ENCODE results near the gene TMPRSS9.

The TMPRSS9 gene

GRCh38 chr19:2424686-2425621 lies 64.9 kb downstream of the TMPRSS9 start:
- no CpG with 5 or more reads among the region's 101 CpGs for WGBS, 2 donors (ENCODE audit: extremely low coverage in 2 of 2, insufficient read length in 2 of 2, insufficient replicate concordance in 1 of 2)
- Histone ChIP-seq H2AFZ (ENCODE audit: low read length) (no peak overlapping the region), H3K4me1 (ENCODE audit: control insufficient read depth in 2 of 2, insufficient read depth in 1 of 2, low read depth in 1 of 2, low read length in 2 of 2) (peaks cover 15% of the 10 kb centered on the region in 2 donors), H3K9me3 (replicated peaks in 1 of 2; ENCODE audit: control insufficient read depth in 2 of 2, insufficient read depth in 1 of 2, low read depth in 1 of 2, low read length in 2 of 2) (peaks cover 0 to 1% of the 10 kb centered on the region in 2 donors), H3K27me3 (ENCODE audit: control insufficient read depth in 3 of 3, insufficient read depth in 3 of 3, low read depth in 1 of 3, low read length in 3 of 3) (no peaks in the 10 kb centered on the region), H3K23ac (ENCODE audit: low read depth, low read length, poor library complexity) (peak overlapping the region; percentile 73), H3K18ac (ENCODE audit: low read length) (peak overlapping the region; percentile 48), H2BK12ac (ENCODE audit: low read length) (peak overlapping the region; percentile 41), H3K4me3 (ENCODE audit: low read length in 2 of 2) (peak overlapping the region in 1 of 2 donors; percentile 69), H2BK15ac (ENCODE audit: low read length) (no peak overlapping the region), H4K8ac (ENCODE audit: low read depth, low read length) (no peak overlapping the region), H3K4ac (ENCODE audit: low read length) (no peak overlapping the region), H2BK5ac (ENCODE audit: low read length) (peak overlapping the region; percentile 5), H2BK120ac (ENCODE audit: low read depth, low read length) (no peak overlapping the region), H3K4me2 (ENCODE audit: insufficient read depth, low read length, poor library complexity, severe bottlenecking) (peak overlapping the region; percentile 49), H3K14ac (ENCODE audit: low read length) (no peak overlapping the region), H3K9ac (ENCODE audit: low read depth, low read length, poor library complexity) (peak overlapping the region; percentile 90), H3K36me3 (replicated peaks in 1 of 2; ENCODE audit: control insufficient read depth in 2 of 2, insufficient read depth in 2 of 2, low read length in 2 of 2) (peaks cover 9 to 37% of the 10 kb centered on the region in 2 donors), H2AK5ac (ENCODE audit: low read depth, low read length) (no peak overlapping the region), H4K91ac (ENCODE audit: low read depth, low read length, poor library complexity) (no peak overlapping the region), H3K79me1 (ENCODE audit: low read depth, low read length) (peaks cover 19% of the 10 kb centered on the region), H3K27ac (replicated peaks; ENCODE audit: low read length) (no peak overlapping the region)
- peak; percentile 43 for DNase-seq (ENCODE audit: low spot score)

- H3K9ac ChIP-seq (ENCODE audit: low read depth, low read length, poor library complexity): peak overlapping the region; percentile 50
- H4K91ac ChIP-seq (ENCODE audit: low read depth, low read length, poor library complexity): no peak overlapping the region
- peak overlapping the region; percentile 89 for H4K8ac ChIP-seq (ENCODE audit: low read depth, low read length)
- peak overlapping the region; percentile 5 for H2BK5ac ChIP-seq (ENCODE audit: low read length)
- H3K79me1 ChIP-seq (ENCODE audit: low read depth, low read length): peaks cover 19% of the 10 kb centered on the region
- peak overlapping the region; percentile 48 for H3K18ac ChIP-seq (ENCODE audit: low read length)
- H3K14ac ChIP-seq (ENCODE audit: low read length): no peak overlapping the region
- no peak overlapping the region for H3K27ac ChIP-seq (replicated peaks; ENCODE audit: low read length)
- no peaks in the 10 kb centered on the region for H3K27me3 ChIP-seq (ENCODE audit: control insufficient read depth in 3 of 3, insufficient read depth in 3 of 3, low read depth in 1 of 3, low read length in 3 of 3)
- peak overlapping the region; percentile 49 for H3K4me2 ChIP-seq (ENCODE audit: insufficient read depth, low read length, poor library complexity, severe bottlenecking)
- peak overlapping the region; percentile 73 for H3K23ac ChIP-seq (ENCODE audit: low read depth, low read length, poor library complexity)
- DNase-seq (ENCODE audit: low spot score): no peak
- no peak overlapping the region for H3K4ac ChIP-seq (ENCODE audit: low read length)
- H2BK12ac ChIP-seq (ENCODE audit: low read length): no peak overlapping the region
- no peak overlapping the region for H2BK15ac ChIP-seq (ENCODE audit: low read length)
- H3K4me3 ChIP-seq (ENCODE audit: low read length in 2 of 2): peak overlapping the region; percentile 52 to 88
- peaks cover 15% of the 10 kb centered on the region in 2 donors for H3K4me1 ChIP-seq (ENCODE audit: control insufficient read depth in 2 of 2, insufficient read depth in 1 of 2, low read depth in 1 of 2, low read length in 2 of 2)
- no peak overlapping the region for H2AFZ ChIP-seq (ENCODE audit: low read length)
- H3K9me3 ChIP-seq (replicated peaks in 1 of 2; ENCODE audit: control insufficient read depth in 2 of 2, insufficient read depth in 1 of 2, low read depth in 1 of 2, low read length in 2 of 2): peaks cover 0 to 1% of the 10 kb centered on the region in 2 donors
- WGBS, 2 donors (ENCODE audit: extremely low coverage in 2 of 2, insufficient read length in 2 of 2, insufficient replicate concordance in 1 of 2): no CpG with 5 or more reads among the region's 29 CpGs
- H2AK5ac ChIP-seq (ENCODE audit: low read depth, low read length): peak overlapping the region; percentile 8
- H2BK120ac ChIP-seq (ENCODE audit: low read depth, low read length): no peak overlapping the region
- H3K36me3 ChIP-seq (replicated peaks in 1 of 2; ENCODE audit: control insufficient read depth in 2 of 2, insufficient read depth in 2 of 2, low read length in 2 of 2): peaks cover 17 to 47% of the 10 kb centered on the region in 2 donors
Measured at GRCh38 chr19:2425622-2426581, 65.8 kb downstream of the TMPRSS9 start.

GRCh38 chr19:2426611-2427428 lies 66.8 kb downstream of the TMPRSS9 start:
- peak overlapping the region; percentile 92 for H3K9ac ChIP-seq (ENCODE audit: low read depth, low read length, poor library complexity)
- peaks cover 19% of the 10 kb centered on the region for H3K79me1 ChIP-seq (ENCODE audit: low read depth, low read length)
- peak overlapping the region; percentile 53 for H3K4ac ChIP-seq (ENCODE audit: low read length)
- peak overlapping the region; percentile 99 for H2AFZ ChIP-seq (ENCODE audit: low read length)
- no peak overlapping the region for H2BK120ac ChIP-seq (ENCODE audit: low read depth, low read length)
- H3K4me3 ChIP-seq (ENCODE audit: low read length in 2 of 2): peak overlapping the region; percentile 88 to 93
- H2BK5ac ChIP-seq (ENCODE audit: low read length): peak overlapping the region; percentile 100
- peak overlapping the region; percentile 73 for H2BK12ac ChIP-seq (ENCODE audit: low read length)
- H3K36me3 ChIP-seq (replicated peaks in 1 of 2; ENCODE audit: control insufficient read depth in 2 of 2, insufficient read depth in 2 of 2, low read length in 2 of 2): peaks cover 26 to 56% of the 10 kb centered on the region in 2 donors
- peak overlapping the region; percentile 98 for H3K14ac ChIP-seq (ENCODE audit: low read length)
- no CpG with 5 or more reads among the region's 66 CpGs for WGBS, 2 donors (ENCODE audit: extremely low coverage in 2 of 2, insufficient read length in 2 of 2, insufficient replicate concordance in 1 of 2)
- H4K91ac ChIP-seq (ENCODE audit: low read depth, low read length, poor library complexity): no peak overlapping the region
- H3K4me2 ChIP-seq (ENCODE audit: insufficient read depth, low read length, poor library complexity, severe bottlenecking): peak overlapping the region; percentile 98
- peaks cover 15% of the 10 kb centered on the region in 2 donors for H3K4me1 ChIP-seq (ENCODE audit: control insufficient read depth in 2 of 2, insufficient read depth in 1 of 2, low read depth in 1 of 2, low read length in 2 of 2)
- peaks cover 0 to 1% of the 10 kb centered on the region in 2 donors for H3K9me3 ChIP-seq (replicated peaks in 1 of 2; ENCODE audit: control insufficient read depth in 2 of 2, insufficient read depth in 1 of 2, low read depth in 1 of 2, low read length in 2 of 2)
- peak overlapping the region; percentile 81 for H2BK15ac ChIP-seq (ENCODE audit: low read length)
- peak; percentile 63 for DNase-seq (ENCODE audit: low spot score)
- H4K8ac ChIP-seq (ENCODE audit: low read depth, low read length): peak overlapping the region; percentile 43
- peak overlapping the region; percentile 95 for H3K23ac ChIP-seq (ENCODE audit: low read depth, low read length, poor library complexity)
- peak overlapping the region; percentile 94 for H3K27ac ChIP-seq (replicated peaks; ENCODE audit: low read length)
- peak overlapping the region; percentile 90 for H2AK5ac ChIP-seq (ENCODE audit: low read depth, low read length)
- no peaks in the 10 kb centered on the region for H3K27me3 ChIP-seq (ENCODE audit: control insufficient read depth in 3 of 3, insufficient read depth in 3 of 3, low read depth in 1 of 3, low read length in 3 of 3)
- peak overlapping the region; percentile 97 for H3K18ac ChIP-seq (ENCODE audit: low read length)
